ENCODE results near the gene TMEM72.

DNA sequence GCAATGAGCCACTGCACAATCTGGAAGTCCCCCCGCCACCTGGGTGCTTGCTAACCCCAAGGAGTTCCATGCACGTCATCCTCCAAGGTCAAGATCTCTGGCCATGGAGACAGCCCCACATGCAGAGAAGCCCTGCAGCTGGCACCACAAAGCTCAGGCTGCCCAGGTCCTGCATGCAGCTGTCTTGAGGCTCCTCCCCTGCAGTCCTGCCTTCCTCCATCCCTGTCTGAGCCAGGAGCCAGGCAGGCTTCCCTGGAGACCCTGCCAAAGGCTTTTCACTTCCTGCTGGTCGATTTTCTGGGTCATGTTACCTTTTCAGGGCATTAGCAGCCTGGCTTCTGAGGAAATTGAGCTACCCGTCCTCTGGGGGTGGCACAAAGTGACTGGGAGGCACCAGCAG is 12.5 kb upstream of the TMEM72 start:
- TF ChIP-seq CTCF (conservative IDR thresholded peaks at IDR 0.05; ENCODE audit: low read length) = no peak
- no peak for TF ChIP-seq EZH2phosphoT487 (IDR thresholded peaks at IDR 0.05; ENCODE audit: borderline replicate concordance)
